ENCODE results near the gene MAD1L1. TPM values are rescaled to one million over a fixed set of nuclear protein-coding genes. Genes with fewer than 3 reads are reported as not detected.

MAD1L1 gene
- total and polyA plus RNA-seq, 2 of the 8 experiments (the other 6 are each of a cell fraction or from before 2014, with no cell fraction given), result 40.4 to 44.6 TPM

GRCh38 chr7:1965579-1966294, 267.0 kb downstream of the MAD1L1 start:
- H2AK5ac ChIP-seq (ENCODE audit: low read depth, low read length), result no peak overlapping the region
- no peak overlapping the region for H3K56ac ChIP-seq (replicated peaks; ENCODE audit: insufficient read length, low read depth, low read length)
- WGBS, 2 experiments (ENCODE audit: extremely low coverage in 1 of 2, insufficient coverage in 1 of 2, insufficient read length in 1 of 2, insufficient replicate concordance in 2 of 2, low coverage in 1 of 2, low lambda C conversion rate in 2 of 2, missing lambda C conversion rate in 1 of 2), result 96% methylated on average over 25 of the region's 26 CpGs; no CpG with 5 or more reads in 1 of the 2 experiments
- no peak overlapping the region for H3K27ac ChIP-seq (ENCODE audit: low read depth, low read length)
- DNase-seq (ENCODE audit: low read depth in 1 of 2, low spot score in 2 of 2) (no peak), FAIRE-seq (no peak)
- no peak overlapping the region for H3K18ac ChIP-seq (ENCODE audit: extremely low read depth, low read length)
- H4K20me1 ChIP-seq (replicated peaks in 1 of 2; ENCODE audit: control insufficient read depth in 1 of 2, insufficient read depth in 2 of 2, low read length in 2 of 2), result peaks cover 3 to 7% of the 10 kb centered on the region in 2 experiments
- POLR2A ChIA-PET (ENCODE audit: partially characterized antibody), result no interaction called here
- no peaks in the 10 kb centered on the region for H3K9me3 ChIP-seq (ENCODE audit: insufficient read depth in 2 of 2, low read depth in 1 of 2, low read length in 1 of 2)
- no peaks in the 10 kb centered on the region for H3K36me3 ChIP-seq (ENCODE audit: control insufficient read depth in 2 of 4, insufficient read depth in 4 of 4, low read length in 3 of 4)
- no peak overlapping the region for H2AFZ ChIP-seq (ENCODE audit: low read length)
- H3K4me1 ChIP-seq (replicated peaks in 1 of 4; ENCODE audit: control insufficient read depth in 3 of 4, insufficient read depth in 4 of 4, low read length in 3 of 4), result no peaks in the 10 kb centered on the region
- H2BK15ac ChIP-seq (ENCODE audit: low read length), result no peak overlapping the region
- no peak overlapping the region for H3K23ac ChIP-seq (ENCODE audit: insufficient read length)
- no peak overlapping the region for H3K14ac ChIP-seq (ENCODE audit: insufficient read length)
- no peak overlapping the region for H3K4me2 ChIP-seq (ENCODE audit: insufficient read depth in 1 of 2, low read depth in 2 of 2, low read length in 2 of 2)
- H3K79me2 ChIP-seq (ENCODE audit: control insufficient read depth in 1 of 2, insufficient read depth in 2 of 2, low read length in 2 of 2), result no peaks in the 10 kb centered on the region
- no peaks in the 10 kb centered on the region for H3K79me1 ChIP-seq (ENCODE audit: low read depth, low read length)
- no peak overlapping the region for H3K4me3 ChIP-seq (ENCODE audit: extremely low read depth in 1 of 4, insufficient read depth in 2 of 4, low read depth in 3 of 4, low read length in 4 of 4)
- no peak overlapping the region for H2BK20ac ChIP-seq (ENCODE audit: low read length)
- H4K91ac ChIP-seq (replicated peaks; ENCODE audit: insufficient read length, low read length), result no peak overlapping the region
- peak overlapping the region; percentile 39; the same call in 1 of the 2 replicates for H2BK12ac ChIP-seq (ENCODE audit: low read depth, low read length)
- H2BK120ac ChIP-seq (replicated peaks; ENCODE audit: low read depth, low read length), result no peak overlapping the region
- no peak overlapping the region for H3K4ac ChIP-seq (replicated peaks; ENCODE audit: insufficient read length, low read depth, low read length)
- H3K9ac ChIP-seq (replicated peaks in 1 of 4; ENCODE audit: extremely low read depth in 1 of 4, low read depth in 3 of 4, low read length in 3 of 4), result no peak overlapping the region
- no peak for TF ChIP-seq MAX (IDR thresholded peaks at IDR 0.05)
- TF ChIP-seq BRCA1 (IDR thresholded peaks at IDR 0.05; ENCODE audit: low read depth, low read length), result no peak
- TF ChIP-seq SIX5 (IDR thresholded peaks at IDR 0.05; ENCODE audit: low read depth, low read length), result no peak
- no peak for TF ChIP-seq ATF2 (IDR thresholded peaks at IDR 0.05; ENCODE audit: low read length)
- TF ChIP-seq SRF (IDR thresholded peaks at IDR 0.05; ENCODE audit: low read depth, low read length), result no peak
- TF ChIP-seq SP2 (IDR thresholded peaks at IDR 0.05; ENCODE audit: low read length), result no peak
- TF ChIP-seq SUZ12 (IDR thresholded peaks at IDR 0.05; ENCODE audit: low read length), result no peak
- no peak for TF ChIP-seq FOSL1 (IDR thresholded peaks at IDR 0.05; ENCODE audit: insufficient read depth, low read depth, low read length)
- no peaks in the 10 kb centered on the region for H3K27me3 ChIP-seq (replicated peaks in 1 of 4; ENCODE audit: control insufficient read depth in 3 of 4, extremely low read depth in 1 of 4, insufficient read depth in 3 of 4, low read length in 3 of 4)
- H3K23me2 ChIP-seq (ENCODE audit: low read depth, low read length), result no peaks in the 10 kb centered on the region
- CTCF ChIA-PET (ENCODE audit: partially characterized antibody), result interaction anchor here (0.6 to 1.5 kb wide), 4 partner anchors 11 to 63 kb away, joined by 3 to 4 read pairs (median 3); no protein-coding TSS in a partner anchor
- peak overlapping the region; percentile 59; the same call in 1 of the 2 replicates for H4K8ac ChIP-seq (ENCODE audit: extremely low read depth, insufficient read depth, low read length)
- H4K5ac ChIP-seq (ENCODE audit: insufficient read length, low read depth, low read length), result no peak overlapping the region
- peak overlapping the region; percentile 60; the same call in 1 of the 2 replicates for H2BK5ac ChIP-seq (ENCODE audit: low read depth, low read length)
